Ovary (tissue), 9 donors: Measurements from ENCODE around the gene CA6. TPM values are rescaled to one million over a fixed set of nuclear protein-coding genes. Genes with fewer than 3 reads are reported as not detected.

Source experiments
- DNase-seq, 5 donors: peaks; one replicate each; pipeline ENCODE4 v3.0.0-alpha.2; 2019 to 2020
- H3K27ac ChIP-seq, 2 donors: fragments of 200-600 bp; one replicate each; pipeline versions ENCODE4 v1.5.1 to v1.8.0; 2019 to 2022
- H3K27me3 ChIP-seq: fragments of 200-600 bp; one replicate; pipeline ENCODE4 v1.8.0; 2022
- H3K36me3 ChIP-seq: fragments of 200-600 bp; sonication (generic); one replicate; pipeline ENCODE4 v1.5.1; 2019
- H3K4me1 ChIP-seq: one replicate; pipeline ENCODE4 v1.8.1; 2013; ENCODE audit warnings: mild to moderate bottlenecking, moderate library complexity; ENCODE audit not compliant: insufficient read depth
- H3K4me3 ChIP-seq: fragments of 200-600 bp; sonication (generic); one replicate; pipeline ENCODE4 v1.5.1; 2017
- H3K9me3 ChIP-seq, 2 donors: fragments of 200-600 bp in 1 of 2; sonication (generic) in 1 of 2; one replicate each; pipeline versions ENCODE4 v1.5.1 to v1.8.1; 2013 to 2019; ENCODE audit warnings: mild to moderate bottlenecking in 1 of 2, moderate library complexity in 1 of 2
- CTCF ChIP-seq, 3 donors: fragments of 450-650 bp in 2 of 3; fragments of 200-600 bp in 1 of 3; IDR thresholded peaks; one replicate each; pipeline versions ENCODE4 v1.5.1 to v1.8.0; 2016 to 2022; ENCODE audit warnings: antibody characterized with exemption in 3 of 3, mild to moderate bottlenecking in 1 of 3
- EP300 ChIP-seq: sonication (generic); formaldehyde crosslinking; IDR thresholded peaks from one replicate; pipeline ENCODE4 v1.6.1; 2017; ENCODE audit warnings: antibody characterized with exemption
- POLR2A ChIP-seq: fragments of 450-650 bp; IDR thresholded peaks from one replicate; pipeline ENCODE4 v1.6.1; 2017; ENCODE audit warnings: antibody characterized with exemption, mild to moderate bottlenecking, moderate library complexity
- WGBS, 3 donors: extraction: QIAGEN DNeasy Blood & Tissue Kit in 1 of 3; methylation state at CpG; one replicate each; pipeline versions ENCODE4 v1.1.5 to v1.1.7; 2013 to 2017; 5-methylcytosine and 5-hydroxymethylcytosine counted together
- intact Hi-C, 4 donors: fragments of 100-400 bp; cut with DNase I; formaldehyde crosslinking; loops; one replicate each; pipeline versions ENCODE4 v1.11.0 to v1.15.1; 2022 to 2023
- polyA plus RNA-seq, 2 donors: library from polyadenylated mRNA; stranded (reverse); fragments of 200-250 nt in 1 of 2; fragments of 350-450 nt in 1 of 2; fragmentation: Illumina TruSeq in 1 of 2; extraction: RNeasy Lipid Tissue Mini Kit (QIAGEN cat#74804) in 1 of 2; gene quantifications; one replicate each; pipeline ENCODE4 v1.2.3, GENCODE V29; 2013 to 2014
- total RNA-seq, 7 donors: library from RNA; depleted of rRNA in 2 of 7; stranded (reverse); fragments of >200 nt in 2 of 7; fragmentation: NEBNext Ultra II Directional in 3 of 7; extraction: Animal tissue kit (Norgen Biotek cat#: 25700) in 3 of 7; gene quantifications; one replicate each; pipeline versions ENCODE4 v1.1.0 to v1.2.4, GENCODE V29; 2016 to 2023
- donor health status: DM: no; HTN: no; CAD: no; lungs with moderate emphysema.
- donor health status: DM: no; HTN: no; CAD: no.
- donor health status: Bipolar disorder and iron deficiency.
- donor health status: DM: yes; HTN: yes; CAD: no.
- donor health status: DM: no; HTN: no; CAD: no.
- donor health status: DM: yes; HTN: yes; CAD: no.

The CA6 gene
- total and polyA plus RNA-seq, 9 donors, result not detected

DNA sequence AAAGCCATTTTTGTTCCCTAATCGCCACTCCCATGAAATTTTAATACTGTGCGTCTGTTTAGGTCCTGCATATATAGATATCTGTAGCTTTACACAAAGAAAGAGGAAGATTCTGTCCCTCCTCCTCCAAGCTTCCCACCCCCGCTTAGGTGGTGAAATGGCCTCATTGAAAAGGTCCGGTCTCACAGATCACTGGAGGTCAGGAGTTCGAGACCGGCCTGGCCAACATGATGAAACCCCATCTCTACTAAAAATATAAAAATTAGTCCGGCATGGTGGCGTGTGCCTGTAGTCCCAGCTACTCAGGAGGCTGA, 59.7 kb downstream of the CA6 start:
- Histone ChIP-seq H3K36me3 (no peaks in the 10 kb centered on the region), H3K27ac (no peak overlapping the region), H3K4me1 (no peaks in the 10 kb centered on the region), H3K4me3 (no peak overlapping the region), H3K27me3 (no peaks in the 10 kb centered on the region), H3K9me3 (no peaks in the 10 kb centered on the region)
- DNase-seq, result no peak
- TF ChIP-seq POLR2A (no peak), EP300 (no peak)
- intact Hi-C loops, result loop anchor here in 2 of 4 donors (5.0 to 10.0 kb wide), 3 partner anchors 97 to 1001 kb away; no protein-coding TSS in a partner anchor
- 62 to 69% (median 68%) methylated on average over 8 of the region's 8 CpGs for WGBS, 3 donors

GRCh38 chr1:9006956-9007615, 61.4 kb downstream of the CA6 start:
- H3K36me3 ChIP-seq, result no peaks in the 10 kb centered on the region
- no peak for TF ChIP-seq EP300
- TF ChIP-seq CTCF (IDR thresholded peaks at IDR 0.05), result no peak
- H3K27me3 ChIP-seq, result no peaks in the 10 kb centered on the region
- no peak overlapping the region for H3K4me3 ChIP-seq
- H3K9me3 ChIP-seq, result no peaks in the 10 kb centered on the region
- WGBS, 3 donors, result 89 to 92% (median 91%) methylated on average over 19 of the region's 19 CpGs
- no peak overlapping the region for H3K27ac ChIP-seq
- no peak for DNase-seq
- intact Hi-C loops, result loop anchor here in 2 of 4 donors (5.0 to 10.0 kb wide), 3 partner anchors 95 to 1002 kb away; no protein-coding TSS in a partner anchor
- no peaks in the 10 kb centered on the region for H3K4me1 ChIP-seq

GRCh38 chr1:9008236-9008635, 62.6 kb downstream of the CA6 start:
- DNase-seq, result no peak
- Histone ChIP-seq H3K36me3 (no peaks in the 10 kb centered on the region), H3K27ac (no peak overlapping the region), H3K4me3 (no peak overlapping the region), H3K4me1 (no peaks in the 10 kb centered on the region), H3K27me3 (no peaks in the 10 kb centered on the region), H3K9me3 (no peaks in the 10 kb centered on the region)
- 88 to 97% (median 92%) methylated on average over 10 of the region's 10 CpGs for WGBS, 3 donors
- TF ChIP-seq CTCF (IDR thresholded peaks at IDR 0.05), result no peak
- no peak for TF ChIP-seq POLR2A
- TF ChIP-seq EP300, result no peak
- intact Hi-C loops, result loop anchor here in 2 of 4 donors (5.0 to 10.0 kb wide), 3 partner anchors 94 to 1003 kb away; no protein-coding TSS in a partner anchor

GRCh38 chr1:9009438-9010370, 64.0 kb downstream of the CA6 start:
- H3K4me3 ChIP-seq, result no peak overlapping the region
- no peaks in the 10 kb centered on the region for H3K36me3 ChIP-seq
- H3K4me1 ChIP-seq, result no peaks in the 10 kb centered on the region
- no peak for TF ChIP-seq POLR2A
- TF ChIP-seq CTCF (IDR thresholded peaks at IDR 0.05), result peak in 2 of 3 donors; percentile 19 to 46
- TF ChIP-seq EP300, result no peak
- H3K9me3 ChIP-seq, result no peaks in the 10 kb centered on the region
- no peak overlapping the region for H3K27ac ChIP-seq
- DNase-seq, result peak in 4 of 5 donors; percentile 36 to 60 (median 42)
- no peaks in the 10 kb centered on the region for H3K27me3 ChIP-seq
- intact Hi-C loops, result loop anchor here in 3 of 4 donors (5.0 to 10.0 kb wide), 4 partner anchors 85 to 1005 kb away; no protein-coding TSS in a partner anchor
- WGBS, 3 donors, result 69 to 70% (median 69%) methylated on average over 21 of the region's 21 CpGs
